GM12872 (cell line): ENCODE measurements around the gene CDADC1.

Source experiments
- CTCF ChIP-seq: IDR thresholded peaks from 3 replicates; pipeline ENCODE4 v1.5.1; 2011; ENCODE audit warnings: low read depth, mild to moderate bottlenecking, low read length, moderate library complexity; ENCODE audit not compliant: insufficient read depth

Gene CDADC1

DNA sequence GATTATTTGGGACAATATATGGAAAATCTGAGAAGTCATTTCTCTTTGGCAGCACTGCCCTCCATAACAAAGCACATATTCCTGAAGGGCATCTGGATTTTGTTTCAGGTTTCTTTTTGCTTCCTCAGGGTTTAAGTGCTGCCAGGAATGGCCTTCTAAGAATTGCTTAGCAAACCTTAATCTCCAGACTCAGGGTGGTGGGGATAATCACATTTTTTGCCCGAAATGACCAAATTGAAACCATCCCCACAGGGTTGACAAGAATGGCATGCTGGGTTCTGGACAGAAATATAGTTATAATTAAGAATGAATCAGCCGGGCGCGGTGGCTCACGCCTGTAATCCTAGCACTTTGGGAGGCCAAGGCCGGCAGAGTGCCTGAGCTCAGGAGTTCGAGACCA is 6.4 kb upstream of the CDADC1 start:
- no peak for TF ChIP-seq CTCF

DNA sequence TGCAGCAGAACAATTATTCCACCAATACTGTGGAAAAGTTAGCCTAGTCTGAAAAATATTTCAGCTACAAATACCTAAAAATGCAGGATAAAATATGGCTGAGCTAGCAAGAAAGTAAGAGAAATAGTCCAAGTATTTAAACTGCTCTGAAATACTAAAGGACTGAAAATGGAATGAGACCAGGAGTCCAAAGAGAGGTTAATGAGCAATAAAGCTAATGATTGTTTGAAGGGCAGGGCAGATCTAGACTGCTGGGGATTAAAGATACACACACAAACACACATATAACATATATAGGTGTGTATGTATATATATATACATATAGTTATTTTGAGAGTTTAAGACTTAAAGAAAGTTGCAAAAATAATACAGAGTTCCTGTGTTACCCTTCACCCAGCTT is 2.6 kb upstream of the CDADC1 start:
- no peak for TF ChIP-seq CTCF

GRCh38 chr13:49246850-49247642 is 679 bp upstream of the CDADC1 start:
- no peak for TF ChIP-seq CTCF

DNA sequence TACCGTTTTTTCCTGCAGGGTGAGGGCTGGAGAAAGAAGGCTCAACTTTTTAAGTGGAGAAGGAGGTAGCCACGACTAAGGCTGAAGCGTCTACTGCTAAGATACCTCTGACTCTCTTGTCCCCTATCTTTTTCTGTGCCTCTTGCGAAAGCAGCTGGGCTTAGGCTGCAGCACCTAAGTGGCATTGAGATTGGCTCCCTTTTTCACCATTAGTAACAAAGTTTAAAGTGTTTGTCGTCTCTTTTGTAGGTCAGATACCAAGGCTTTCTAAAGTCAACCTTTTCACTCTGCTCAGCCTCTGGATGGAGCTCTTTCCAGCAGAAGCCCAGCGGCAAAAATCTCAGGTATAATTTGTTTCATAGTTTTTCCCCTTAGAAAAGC is 887 bp downstream of the CDADC1 start:
- peak; percentile 12; the same call in 1 of the 3 replicates for TF ChIP-seq CTCF

DNA sequence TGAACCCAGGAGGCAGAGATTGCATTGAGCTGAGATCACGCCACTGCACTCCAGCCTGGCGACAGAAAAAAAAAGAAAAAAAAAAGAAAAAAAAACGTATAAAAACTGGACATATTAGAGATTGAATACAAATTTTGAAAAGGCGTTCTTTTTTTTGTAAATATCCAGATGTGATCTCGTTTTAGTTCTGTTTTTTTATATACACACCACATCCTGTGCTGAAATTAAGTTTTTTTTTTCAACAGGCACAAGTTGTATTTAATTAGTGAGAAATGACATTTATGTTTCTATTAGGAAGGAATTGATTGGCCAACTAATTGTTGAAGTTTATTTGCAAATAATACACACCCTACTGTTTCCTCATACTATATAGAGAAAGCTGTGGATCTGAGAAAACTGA is 3.6 kb downstream of the CDADC1 start:
- no peak for TF ChIP-seq CTCF

- TF ChIP-seq CTCF: no peak
These were observed 5.6 kb downstream of the CDADC1 start for GRCh38 chr13:49253310-49253709.

GRCh38 chr13:49254007-49254406 is 6.3 kb downstream of the CDADC1 start:
- TF ChIP-seq CTCF: no peak
